Vagina (tissue), 2 donors: Measurements from ENCODE around the gene THSD7B. TPM values are rescaled to one million over a fixed set of nuclear protein-coding genes. Genes with fewer than 3 reads are reported as not detected.

Experiments used
- DNase-seq, 2 donors: peaks; one replicate each; pipeline ENCODE4 v3.0.0-alpha.2; 2017; ENCODE audit errors: extremely low spot score in 2 of 2
- H3K27ac ChIP-seq: fragments of 200-600 bp; sonication (generic); one replicate; pipeline ENCODE4 v1.5.1; 2019
- H3K27me3 ChIP-seq: fragments of 200-600 bp; sonication (generic); one replicate; pipeline ENCODE4 v1.5.1; 2019
- H3K36me3 ChIP-seq, 2 donors: fragments of 200-600 bp; sonication (generic); one replicate each; pipeline ENCODE4 v1.5.1; 2017 to 2019
- H3K4me1 ChIP-seq: fragments of 200-600 bp; sonication (generic); one replicate; pipeline ENCODE4 v1.5.1; 2019
- H3K4me3 ChIP-seq, 2 donors: fragments of 200-600 bp; sonication (generic); 1 replicate in 1 of 2; 2 replicates in 1 of 2; pipeline ENCODE4 v1.5.1; 2016 to 2019
- H3K9me3 ChIP-seq: fragments of 200-600 bp; sonication (generic); one replicate; pipeline ENCODE4 v1.5.1; 2019
- CTCF ChIP-seq, 3 experiments: fragments of 450-650 bp in 2 of 3; fragments of 200-600 bp in 1 of 3; sonication (generic) in 1 of 3; IDR thresholded peaks; one replicate each; pipeline ENCODE4 v1.5.1; 2017 to 2019; ENCODE audit warnings: antibody characterized with exemption in 3 of 3, mild to moderate bottlenecking in 2 of 3, moderate library complexity in 2 of 3
- POLR2A ChIP-seq, 2 donors: fragments of 450-650 bp; IDR thresholded peaks; one replicate each; pipeline ENCODE4 v1.6.1; 2017; ENCODE audit warnings: antibody characterized with exemption in 2 of 2, mild to moderate bottlenecking in 2 of 2, moderate library complexity in 2 of 2
- POLR2AphosphoS5 ChIP-seq, 2 donors: sonication (generic); formaldehyde crosslinking; IDR thresholded peaks; one replicate each; pipeline ENCODE4 v1.9.0; 2017; ENCODE audit warnings: antibody characterized with exemption in 2 of 2, mild to moderate bottlenecking in 2 of 2, low read depth in 1 of 2; ENCODE audit not compliant: insufficient read depth in 1 of 2
- intact Hi-C: fragments of 100-400 bp; cut with DNase I; formaldehyde crosslinking; loops from one replicate; pipeline ENCODE4 v1.15.1; 2023
- total RNA-seq: library from RNA; depleted of rRNA; stranded (reverse); fragments of >200 nt; gene quantifications from one replicate; pipeline ENCODE4 v1.2.3, GENCODE V29; 2016

THSD7B gene
- total RNA-seq, 1 donor from 2014 or later = 0.49 TPM

- H3K27me3 ChIP-seq = no peaks in the 10 kb centered on the region
These were observed 169.8 kb downstream of the THSD7B start for GRCh38 chr2:136935119-136935518.

GRCh38 chr2:136956050-136956449 lies 190.7 kb downstream of the THSD7B start:
- no peak for DNase-seq
- intact Hi-C loops = no loop called here
- Histone ChIP-seq H3K27me3 (no peaks in the 10 kb centered on the region), H3K9me3 (no peaks in the 10 kb centered on the region), H3K4me3 (no peak overlapping the region), H3K4me1 (no peaks in the 10 kb centered on the region), H3K27ac (no peak overlapping the region), H3K36me3 (no peaks in the 10 kb centered on the region)
- TF ChIP-seq POLR2A (IDR thresholded peaks at IDR 0.05) = no peak
- TF ChIP-seq CTCF (IDR thresholded peaks at IDR 0.05) = no peak
- no peak for TF ChIP-seq POLR2AphosphoS5 (IDR thresholded peaks at IDR 0.05; ENCODE audit: insufficient read depth in 1 of 2, low read depth in 1 of 2)

More at GRCh38 chr2:136935119-136935518, 169.8 kb downstream of the THSD7B start:
- TF ChIP-seq POLR2AphosphoS5 (IDR thresholded peaks at IDR 0.05; ENCODE audit: insufficient read depth in 1 of 2, low read depth in 1 of 2) (no peak), POLR2A (IDR thresholded peaks at IDR 0.05) (no peak), CTCF (IDR thresholded peaks at IDR 0.05) (no peak)
- intact Hi-C loops = no loop called here
- no peak overlapping the region for H3K27ac ChIP-seq
- H3K9me3 ChIP-seq = no peaks in the 10 kb centered on the region
- no peaks in the 10 kb centered on the region for H3K4me1 ChIP-seq
- H3K4me3 ChIP-seq = no peak overlapping the region
- H3K36me3 ChIP-seq = no peaks in the 10 kb centered on the region
- DNase-seq = no peak

GRCh38 chr2:136957044-136957443 lies 191.7 kb downstream of the THSD7B start:
- intact Hi-C loops = no loop called here
- H3K4me1 ChIP-seq = no peaks in the 10 kb centered on the region
- DNase-seq = no peak
- TF ChIP-seq CTCF (IDR thresholded peaks at IDR 0.05) (no peak), POLR2AphosphoS5 (IDR thresholded peaks at IDR 0.05; ENCODE audit: insufficient read depth in 1 of 2, low read depth in 1 of 2) (no peak), POLR2A (IDR thresholded peaks at IDR 0.05) (no peak)
- no peaks in the 10 kb centered on the region for H3K36me3 ChIP-seq
- H3K27ac ChIP-seq = no peak overlapping the region
- H3K9me3 ChIP-seq = no peaks in the 10 kb centered on the region
- H3K27me3 ChIP-seq = no peaks in the 10 kb centered on the region
- no peak overlapping the region for H3K4me3 ChIP-seq

GRCh38 chr2:136962105-136962725 lies 196.9 kb downstream of the THSD7B start:
- intact Hi-C loops = no loop called here
- no peaks in the 10 kb centered on the region for H3K36me3 ChIP-seq
- H3K27me3 ChIP-seq = no peaks in the 10 kb centered on the region
- no peaks in the 10 kb centered on the region for H3K4me1 ChIP-seq
- TF ChIP-seq CTCF (IDR thresholded peaks at IDR 0.05) = no peak
- TF ChIP-seq POLR2AphosphoS5 (IDR thresholded peaks at IDR 0.05; ENCODE audit: insufficient read depth in 1 of 2, low read depth in 1 of 2) = no peak
- no peak for TF ChIP-seq POLR2A (IDR thresholded peaks at IDR 0.05)
- no peak for DNase-seq
- H3K9me3 ChIP-seq = no peaks in the 10 kb centered on the region
- no peak overlapping the region for H3K27ac ChIP-seq
- H3K4me3 ChIP-seq = no peak overlapping the region

- no peak for DNase-seq
- no peaks in the 10 kb centered on the region for H3K9me3 ChIP-seq
- no peak overlapping the region for H3K27ac ChIP-seq
- TF ChIP-seq POLR2AphosphoS5 (IDR thresholded peaks at IDR 0.05; ENCODE audit: insufficient read depth in 1 of 2, low read depth in 1 of 2) (no peak), CTCF (IDR thresholded peaks at IDR 0.05) (no peak), POLR2A (IDR thresholded peaks at IDR 0.05) (no peak)
- intact Hi-C loops = no loop called here
- H3K27me3 ChIP-seq = no peaks in the 10 kb centered on the region
- no peaks in the 10 kb centered on the region for H3K36me3 ChIP-seq
- H3K4me1 ChIP-seq = no peaks in the 10 kb centered on the region
- no peak overlapping the region for H3K4me3 ChIP-seq
These were observed 201.1 kb downstream of the THSD7B start for GRCh38 chr2:136966485-136966884.
